CD14-positive monocyte (primary cell): ENCODE measurements around the gene CLDN24. TPM values are rescaled to one million over a fixed set of nuclear protein-coding genes. Genes with fewer than 3 reads are reported as not detected.

ENCODE experiments used
- DNase-seq, 3 donors: peaks; one replicate each; pipeline ENCODE4 v3.0.0-alpha.2; 2011 to 2022
- H2AFZ ChIP-seq: 2 replicates; pipeline ENCODE4 v1.6.0; 2012; ENCODE audit warnings: mild to moderate bottlenecking, low read depth, low read length, inconsistent platforms; ENCODE audit not compliant: insufficient read depth, poor library complexity, severe bottlenecking
- H3K27ac ChIP-seq, 2 donors: 1 replicate in 1 of 2; 2 replicates in 1 of 2; pipeline ENCODE4 v1.5.1; 2012 to 2013; ENCODE audit warnings: low read length in 2 of 2, control low read depth in 1 of 2, inconsistent platforms in 1 of 2, low read depth in 1 of 2, mild to moderate bottlenecking in 1 of 2
- H3K27me3 ChIP-seq, 2 donors: one replicate each; pipeline versions ENCODE4 v1.6.0 to v1.6.1; 2011 to 2013; ENCODE audit warnings: low read length in 2 of 2; ENCODE audit not compliant: control insufficient read depth in 2 of 2, insufficient read depth in 2 of 2
- H3K36me3 ChIP-seq, 2 donors: replicated peaks in 1 of 2; 1 replicate in 1 of 2; 2 replicates in 1 of 2; pipeline versions ENCODE4 v1.5.1 to v1.6.1; 2012 to 2013; ENCODE audit warnings: low read length in 2 of 2, control low read depth in 1 of 2, inconsistent platforms in 1 of 2, mild to moderate bottlenecking in 1 of 2; ENCODE audit not compliant: insufficient read depth in 2 of 2, control insufficient read depth in 1 of 2
- H3K4me1 ChIP-seq, 2 donors: 1 replicate in 1 of 2; 2 replicates in 1 of 2; pipeline versions ENCODE4 v1.5.1 to v1.6.1; 2012 to 2013; ENCODE audit warnings: low read length in 2 of 2, control low read depth in 1 of 2, inconsistent platforms in 1 of 2, mild to moderate bottlenecking in 1 of 2, moderate library complexity in 1 of 2; ENCODE audit not compliant: insufficient read depth in 2 of 2, control insufficient read depth in 1 of 2
- H3K4me2 ChIP-seq: replicated peaks from 2 replicates; pipeline ENCODE3; 2012; ENCODE audit warnings: low read length, moderate library complexity, mild to moderate bottlenecking; ENCODE audit not compliant: poor library complexity, severe bottlenecking; ENCODE audit errors: extremely low read depth
- H3K4me3 ChIP-seq, 3 experiments: fragments of 200-600 bp in 1 of 3; sonication (generic) in 1 of 3; replicated peaks in 1 of 3; 1 replicate in 2 of 3; 2 replicates in 1 of 3; pipeline ENCODE4 v1.5.1; 2011 to 2013; ENCODE audit warnings: low read length in 3 of 3, mild to moderate bottlenecking in 3 of 3, control low read depth in 2 of 3, low read depth in 2 of 3, inconsistent platforms in 1 of 3, moderate library complexity in 1 of 3
- H3K79me2 ChIP-seq: 2 replicates; pipeline ENCODE4 v1.6.0; 2012; ENCODE audit warnings: mild to moderate bottlenecking, control low read depth, inconsistent platforms, low read length, moderate library complexity; ENCODE audit not compliant: insufficient read depth
- H3K9ac ChIP-seq: 2 replicates; pipeline ENCODE4 v1.6.0; 2017; ENCODE audit warnings: low read length, mild to moderate bottlenecking; ENCODE audit not compliant: insufficient read depth, poor library complexity, severe bottlenecking
- H3K9me3 ChIP-seq, 2 donors: replicated peaks in 1 of 2; 1 replicate in 1 of 2; 2 replicates in 1 of 2; pipeline versions ENCODE4 v1.5.1 to v1.6.1; 2012 to 2013; ENCODE audit warnings: low read length in 2 of 2, control low read depth in 1 of 2; ENCODE audit not compliant: control insufficient read depth in 1 of 2, insufficient read depth in 1 of 2
- H4K20me1 ChIP-seq: 2 replicates; pipeline ENCODE4 v1.6.0; 2012; ENCODE audit warnings: mild to moderate bottlenecking, low read length, control low read depth, moderate library complexity; ENCODE audit not compliant: insufficient read depth
- H3K27ac Mint-ChIP-seq, 7 donors: one replicate each; pipeline ENCODE4 v1.8.0; 2020; ENCODE audit warnings: mild to moderate bottlenecking in 7 of 7, mixed read lengths in 7 of 7, moderate library complexity in 6 of 7, inconsistent platforms in 2 of 7
- H3K27me3 Mint-ChIP-seq, 3 donors: one replicate each; pipeline ENCODE4 v1.8.0; 2021 to 2022; ENCODE audit warnings: low read depth in 3 of 3, mild to moderate bottlenecking in 3 of 3, mixed read lengths in 3 of 3, moderate library complexity in 3 of 3, inconsistent platforms in 1 of 3
- H3K36me3 Mint-ChIP-seq, 2 donors: one replicate each; pipeline ENCODE4 v1.8.0; 2020; ENCODE audit warnings: mixed read lengths in 2 of 2, inconsistent platforms in 1 of 2, mild to moderate bottlenecking in 1 of 2
- H3K4me1 Mint-ChIP-seq: one replicate; pipeline ENCODE4 v1.8.0; 2020; ENCODE audit warnings: mild to moderate bottlenecking, mixed read lengths
- H3K4me3 Mint-ChIP-seq, 2 donors: one replicate each; pipeline ENCODE4 v1.8.0; 2020; ENCODE audit warnings: mild to moderate bottlenecking in 2 of 2, mixed read lengths in 2 of 2, moderate library complexity in 1 of 2
- H3K9me3 Mint-ChIP-seq, 7 donors: one replicate each; pipeline ENCODE4 v1.8.0; 2020 to 2022; ENCODE audit warnings: mixed read lengths in 7 of 7, mild to moderate bottlenecking in 6 of 7, moderate library complexity in 6 of 7, inconsistent platforms in 2 of 7
- CTCF ChIP-seq: fragments of 200-600 bp; IDR thresholded peaks from one replicate; pipeline ENCODE4 v1.8.0; 2022; ENCODE audit warnings: antibody characterized with exemption, mild to moderate bottlenecking
- WGBS: methylation state at CpG from one replicate; pipeline ENCODE4 v1.1.5; 2013; ENCODE audit warnings: missing lambda C conversion rate; ENCODE audit not compliant: insufficient coverage; 5-methylcytosine and 5-hydroxymethylcytosine counted together
- intact Hi-C, 2 donors: fragments of 100-400 bp; cut with micrococcal nuclease; formaldehyde crosslinking; loops; one replicate each; pipeline versions ENCODE4 v1.15.0 to v1.15.1; 2023
- polyA plus RNA-seq, 3 donors: library from polyadenylated mRNA; depleted of rRNA in 1 of 3; unstranded in 2 of 3; stranded (reverse) in 1 of 3; fragments of 300-500 nt in 2 of 3; fragments of >200 nt in 1 of 3; fragmentation: Illumina TruSeq in 2 of 3; gene quantifications; 1 replicate in 2 of 3; 2 replicates in 1 of 3; pipeline ENCODE4 v1.2.3, GENCODE V29; 2012 to 2021

CLDN24 gene
- polyA plus RNA-seq, 3 donors = not detected

GRCh38 chr4:183323295-183323694 lies 1.1 kb upstream of the CLDN24 start:
- Histone ChIP-seq H3K4me2 (no peak overlapping the region), H4K20me1 (no peaks in the 10 kb centered on the region), H3K4me3 (no peak overlapping the region), H3K9ac (no peak overlapping the region), H3K36me3 (no peaks in the 10 kb centered on the region), H3K27ac (no peak overlapping the region), H3K27me3 (no peaks in the 10 kb centered on the region), H3K79me2 (no peaks in the 10 kb centered on the region), H3K4me1 (no peaks in the 10 kb centered on the region), H2AFZ (no peak overlapping the region), H3K9me3 (no peaks in the 10 kb centered on the region)
- no peak for DNase-seq
- H3K36me3 Mint-ChIP-seq = no peaks in the 10 kb centered on the region
- no peak overlapping the region for H3K27ac Mint-ChIP-seq
- TF ChIP-seq CTCF = no peak
- intact Hi-C loops = no loop called here
- peaks cover 0 to 4% (median 0%) of the 10 kb centered on the region in 7 donors for H3K9me3 Mint-ChIP-seq
- WGBS = 95% methylated on average over 4 of the region's 6 CpGs
- peaks cover 0 to 2% (median 0%) of the 10 kb centered on the region in 3 donors for H3K27me3 Mint-ChIP-seq
- H3K4me3 Mint-ChIP-seq = no peak overlapping the region
- H3K4me1 Mint-ChIP-seq = no peaks in the 10 kb centered on the region

- no peak overlapping the region for H2AFZ ChIP-seq
- intact Hi-C loops = no loop called here
- WGBS = 96% methylated on average over 3 of the region's 5 CpGs
- H3K4me1 ChIP-seq = no peaks in the 10 kb centered on the region
- no peaks in the 10 kb centered on the region for H3K36me3 Mint-ChIP-seq
- peaks cover 0 to 2% (median 0%) of the 10 kb centered on the region in 7 donors for H3K9me3 Mint-ChIP-seq
- H3K36me3 ChIP-seq = no peaks in the 10 kb centered on the region
- no peak overlapping the region for H3K27ac ChIP-seq
- no peak for DNase-seq
- H3K79me2 ChIP-seq = no peaks in the 10 kb centered on the region
- H3K4me3 ChIP-seq = no peak overlapping the region
- H3K9ac ChIP-seq = no peak overlapping the region
- no peak overlapping the region for H3K4me2 ChIP-seq
- no peaks in the 10 kb centered on the region for H3K4me1 Mint-ChIP-seq
- H3K27me3 Mint-ChIP-seq = peaks cover 0 to under 1% (median 0%) of the 10 kb centered on the region in 3 donors
- no peak overlapping the region for H3K27ac Mint-ChIP-seq
- no peak for TF ChIP-seq CTCF
- no peaks in the 10 kb centered on the region for H3K27me3 ChIP-seq
- H3K9me3 ChIP-seq = no peaks in the 10 kb centered on the region
- no peaks in the 10 kb centered on the region for H4K20me1 ChIP-seq
- no peak overlapping the region for H3K4me3 Mint-ChIP-seq
Measured at GRCh38 chr4:183321516-183321915, 710 bp downstream of the CLDN24 start.
